Liver (tissue), 9 donors: ENCODE data around the gene IL36G. TPM values are rescaled to one million over a fixed set of nuclear protein-coding genes. Genes with fewer than 3 reads are reported as not detected.

Experiments
- DNase-seq: peaks from one replicate; pipeline ENCODE4 v3.0.0-alpha.2; 2017; ENCODE audit warnings: low spot score
- H3K27ac ChIP-seq, 2 donors: one replicate each; pipeline ENCODE4 v1.7.0; 2013; ENCODE audit warnings: inconsistent platforms in 2 of 2, low read length in 2 of 2, control low read depth in 1 of 2, low read depth in 1 of 2, mild to moderate bottlenecking in 1 of 2
- H3K27me3 ChIP-seq, 4 donors: one replicate each; pipeline versions ENCODE4 v1.6.1 to v1.7.0; 2013; ENCODE audit warnings: low read length in 3 of 4, inconsistent platforms in 1 of 4, mild to moderate bottlenecking in 1 of 4, moderate library complexity in 1 of 4; ENCODE audit not compliant: control insufficient read depth in 4 of 4, insufficient read depth in 4 of 4
- H3K36me3 ChIP-seq, 4 donors: one replicate each; pipeline versions ENCODE4 v1.6.1 to v1.7.0; 2013; ENCODE audit warnings: low read length in 3 of 4, mild to moderate bottlenecking in 3 of 4, low read depth in 1 of 4, moderate library complexity in 1 of 4; ENCODE audit not compliant: control insufficient read depth in 4 of 4, insufficient read depth in 3 of 4
- H3K4me1 ChIP-seq, 4 donors: one replicate each; pipeline versions ENCODE4 v1.6.1 to v1.7.0; 2013; ENCODE audit warnings: low read length in 3 of 4, mild to moderate bottlenecking in 3 of 4, moderate library complexity in 1 of 4; ENCODE audit not compliant: control insufficient read depth in 4 of 4, insufficient read depth in 4 of 4
- H3K4me3 ChIP-seq, 3 donors: one replicate each; pipeline versions ENCODE4 v1.6.1 to v1.7.0; 2013; ENCODE audit warnings: low read length in 3 of 3, control low read depth in 1 of 3, low read depth in 1 of 3, mild to moderate bottlenecking in 1 of 3
- H3K9ac ChIP-seq, 2 donors: one replicate each; pipeline ENCODE4 v1.7.0; 2013; ENCODE audit warnings: low read length in 2 of 2, mild to moderate bottlenecking in 2 of 2, moderate library complexity in 2 of 2, control low read depth in 1 of 2, low read depth in 1 of 2
- H3K9me3 ChIP-seq, 4 donors: one replicate each; pipeline versions ENCODE4 v1.6.1 to v1.7.0; 2013; ENCODE audit warnings: low read length in 3 of 4; ENCODE audit not compliant: control insufficient read depth in 4 of 4
- EGR1 ChIP-seq, 2 donors: IDR thresholded peaks; 2 replicates each; pipeline ENCODE4 v1.6.1; 2016 to 2018; ENCODE audit warnings: antibody characterized with exemption in 2 of 2, low read depth in 2 of 2
- FOXA1 ChIP-seq: IDR thresholded peaks from 2 replicates; pipeline ENCODE4 v1.6.1; 2016; ENCODE audit warnings: antibody characterized with exemption
- FOXA2 ChIP-seq: IDR thresholded peaks from 2 replicates; pipeline ENCODE4 v1.6.1; 2016; ENCODE audit warnings: antibody characterized with exemption
- GABPA ChIP-seq, 2 donors: IDR thresholded peaks in 1 of 2; conservative IDR thresholded peaks in 1 of 2; 2 replicates each; pipeline ENCODE4 v1.6.1; 2016; ENCODE audit warnings: antibody characterized with exemption in 2 of 2, mild to moderate bottlenecking in 1 of 2, moderate library complexity in 1 of 2
- HNF4A ChIP-seq, 2 donors: conservative IDR thresholded peaks; 2 replicates each; pipeline ENCODE4 v1.6.1; 2016; ENCODE audit warnings: antibody characterized with exemption in 2 of 2, mild to moderate bottlenecking in 2 of 2
- HNF4G ChIP-seq: IDR thresholded peaks from 2 replicates; pipeline ENCODE4 v1.6.1; 2016; ENCODE audit warnings: antibody characterized with exemption
- JUND ChIP-seq, 2 donors: IDR thresholded peaks; 2 replicates each; pipeline ENCODE4 v1.6.1; 2016; ENCODE audit warnings: antibody characterized with exemption in 2 of 2
- NR2F2 ChIP-seq: IDR thresholded peaks from 2 replicates; pipeline ENCODE4 v1.6.1; 2016; ENCODE audit warnings: antibody characterized with exemption
- RAD21 ChIP-seq, 2 donors: IDR thresholded peaks; 2 replicates each; pipeline ENCODE4 v1.6.1; 2016; ENCODE audit warnings: antibody characterized with exemption in 2 of 2, mild to moderate bottlenecking in 2 of 2
- RXRA ChIP-seq, 2 donors: IDR thresholded peaks; 2 replicates each; pipeline ENCODE4 v1.6.1; 2017 to 2018; ENCODE audit warnings: antibody characterized with exemption in 2 of 2, mild to moderate bottlenecking in 1 of 2
- TAF1 ChIP-seq: conservative IDR thresholded peaks from 2 replicates; pipeline ENCODE4 v1.6.1; 2016; ENCODE audit warnings: antibody characterized with exemption, mild to moderate bottlenecking
- YY1 ChIP-seq: IDR thresholded peaks from 2 replicates; pipeline ENCODE4 v1.6.1; 2016; ENCODE audit warnings: antibody characterized with exemption, mild to moderate bottlenecking
- WGBS: extraction: QIAGEN DNeasy Blood & Tissue Kit; methylation state at CpG from one replicate; pipeline ENCODE4 v1.1.7; 2013; 5-methylcytosine and 5-hydroxymethylcytosine counted together
- polyA plus RNA-seq, 2 donors: library from polyadenylated mRNA; stranded (reverse) in 1 of 2; unstranded in 1 of 2; fragments of 200-250 nt in 1 of 2; fragments of >200 nt in 1 of 2; fragmentation: Nextera tagmentation in 1 of 2; extraction: Ambion mirVana in 1 of 2; gene quantifications; one replicate each; pipeline versions ENCODE4 v1.2.1 to v1.2.3, GENCODE V29; 2013 to 2015
- total RNA-seq, 2 donors: library from RNA; depleted of rRNA; stranded (reverse); fragments of >200 nt; gene quantifications; one replicate each; pipeline ENCODE4 v1.2.3, GENCODE V29; 2014
- TF ChIP-seq, protein P1 (sequence below): IDR thresholded peaks from 2 replicates; pipeline ENCODE4 v1.6.1; 2016; ENCODE audit warnings: antibody characterized with exemption, mild to moderate bottlenecking
- TF ChIP-seq, protein P2 (sequence below): IDR thresholded peaks from 2 replicates; pipeline ENCODE4 v1.6.1; 2016; ENCODE audit warnings: antibody characterized with exemption
- TF ChIP-seq, protein P3 (sequence below): IDR thresholded peaks from 2 replicates; pipeline ENCODE4 v1.6.1; 2016; ENCODE audit warnings: antibody characterized with exemption
- TF ChIP-seq, protein P4 (sequence below): fragments of 150-350 bp; IDR thresholded peaks from 2 replicates; pipeline ENCODE4 v1.5.1; 2017; ENCODE audit warnings: improper control_type of control experiment, low read depth, low read length; ENCODE audit not compliant: missing input control
- TF ChIP-seq, protein P5 (sequence below): IDR thresholded peaks from 2 replicates; pipeline ENCODE4 v1.6.1; 2016; ENCODE audit warnings: antibody characterized with exemption
- donor health status: healthy.
- donor health status: healthy.
- donor health status: healthy.
- donor health status: healthy.
- donor health status: healthy.

The IL36G gene
- total and polyA plus RNA-seq, 4 donors = not detected

GRCh38 chr2:112994648-112995047, 16.8 kb downstream of the IL36G start:
- Histone ChIP-seq H3K9ac (no peak overlapping the region), H3K36me3 (no peaks in the 10 kb centered on the region), H3K27ac (no peak overlapping the region), H3K9me3 (peaks cover 0 to 6% (median 3%) of the 10 kb centered on the region in 4 donors), H3K4me1 (peaks cover 0 to 4% (median 2%) of the 10 kb centered on the region in 4 donors), H3K4me3 (no peak overlapping the region), H3K27me3 (no peaks in the 10 kb centered on the region)
- 94% methylated on average over 2 of the region's 2 CpGs for WGBS
- TF ChIP-seq FOXA1 = no peak
- no peak for TF ChIP-seq HNF4A (conservative IDR thresholded peaks at IDR 0.05)
- no peak for TF ChIP-seq FOXA2
- TF ChIP-seq JUND (IDR thresholded peaks at IDR 0.05) = no peak
- TF ChIP-seq NR2F2 = no peak
- no peak for TF ChIP-seq RXRA (IDR thresholded peaks at IDR 0.05)
- TF ChIP-seq, protein P1, sequence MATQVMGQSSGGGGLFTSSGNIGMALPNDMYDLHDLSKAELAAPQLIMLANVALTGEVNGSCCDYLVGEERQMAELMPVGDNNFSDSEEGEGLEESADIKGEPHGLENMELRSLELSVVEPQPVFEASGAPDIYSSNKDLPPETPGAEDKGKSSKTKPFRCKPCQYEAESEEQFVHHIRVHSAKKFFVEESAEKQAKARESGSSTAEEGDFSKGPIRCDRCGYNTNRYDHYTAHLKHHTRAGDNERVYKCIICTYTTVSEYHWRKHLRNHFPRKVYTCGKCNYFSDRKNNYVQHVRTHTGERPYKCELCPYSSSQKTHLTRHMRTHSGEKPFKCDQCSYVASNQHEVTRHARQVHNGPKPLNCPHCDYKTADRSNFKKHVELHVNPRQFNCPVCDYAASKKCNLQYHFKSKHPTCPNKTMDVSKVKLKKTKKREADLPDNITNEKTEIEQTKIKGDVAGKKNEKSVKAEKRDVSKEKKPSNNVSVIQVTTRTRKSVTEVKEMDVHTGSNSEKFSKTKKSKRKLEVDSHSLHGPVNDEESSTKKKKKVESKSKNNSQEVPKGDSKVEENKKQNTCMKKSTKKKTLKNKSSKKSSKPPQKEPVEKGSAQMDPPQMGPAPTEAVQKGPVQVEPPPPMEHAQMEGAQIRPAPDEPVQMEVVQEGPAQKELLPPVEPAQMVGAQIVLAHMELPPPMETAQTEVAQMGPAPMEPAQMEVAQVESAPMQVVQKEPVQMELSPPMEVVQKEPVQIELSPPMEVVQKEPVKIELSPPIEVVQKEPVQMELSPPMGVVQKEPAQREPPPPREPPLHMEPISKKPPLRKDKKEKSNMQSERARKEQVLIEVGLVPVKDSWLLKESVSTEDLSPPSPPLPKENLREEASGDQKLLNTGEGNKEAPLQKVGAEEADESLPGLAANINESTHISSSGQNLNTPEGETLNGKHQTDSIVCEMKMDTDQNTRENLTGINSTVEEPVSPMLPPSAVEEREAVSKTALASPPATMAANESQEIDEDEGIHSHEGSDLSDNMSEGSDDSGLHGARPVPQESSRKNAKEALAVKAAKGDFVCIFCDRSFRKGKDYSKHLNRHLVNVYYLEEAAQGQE = no peak
- TF ChIP-seq HNF4G = no peak
- TF ChIP-seq, protein P2, sequence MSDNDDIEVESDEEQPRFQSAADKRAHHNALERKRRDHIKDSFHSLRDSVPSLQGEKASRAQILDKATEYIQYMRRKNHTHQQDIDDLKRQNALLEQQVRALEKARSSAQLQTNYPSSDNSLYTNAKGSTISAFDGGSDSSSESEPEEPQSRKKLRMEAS = no peak
- TF ChIP-seq, protein P3, sequence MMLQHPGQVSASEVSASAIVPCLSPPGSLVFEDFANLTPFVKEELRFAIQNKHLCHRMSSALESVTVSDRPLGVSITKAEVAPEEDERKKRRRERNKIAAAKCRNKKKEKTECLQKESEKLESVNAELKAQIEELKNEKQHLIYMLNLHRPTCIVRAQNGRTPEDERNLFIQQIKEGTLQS = no peak
- no peak for TF ChIP-seq GABPA (IDR thresholded peaks at IDR 0.05 in 1 of 2, conservative IDR thresholded peaks at IDR 0.05 in 1 of 2)
- no peak for TF ChIP-seq TAF1
- no peak for DNase-seq

DNA sequence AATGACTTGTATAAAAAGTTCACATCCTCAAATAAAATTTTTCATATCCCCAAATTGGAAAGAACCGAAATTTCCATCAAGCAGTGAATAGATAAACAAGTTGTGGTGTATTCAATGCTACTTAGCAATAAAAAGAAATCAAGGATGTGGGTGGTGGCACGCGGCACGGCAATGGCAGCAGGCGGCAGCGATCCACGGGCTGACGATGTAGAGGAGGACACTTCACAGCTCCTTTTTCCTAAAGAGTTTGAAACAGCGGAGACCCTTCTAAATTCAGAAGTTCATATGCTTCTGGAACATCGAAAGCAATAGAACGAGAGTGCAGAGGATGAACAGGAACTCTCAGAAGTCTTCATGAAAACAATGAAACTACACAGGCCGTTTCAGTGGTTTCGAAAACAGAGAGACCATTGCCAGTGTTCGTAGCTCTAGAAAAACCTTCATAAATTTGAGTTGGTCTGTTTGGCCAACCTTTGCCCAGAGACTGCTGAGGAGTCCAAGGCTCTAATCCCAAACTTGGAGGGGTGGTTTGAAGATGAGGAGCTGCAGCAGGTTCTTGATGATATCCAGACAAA, 17.6 kb downstream of the IL36G start:
- Histone ChIP-seq H3K9me3 (peaks cover 3 to 11% (median 5%) of the 10 kb centered on the region in 4 donors), H3K27ac (no peak overlapping the region), H3K4me1 (peaks cover 0 to 4% (median 2%) of the 10 kb centered on the region in 4 donors), H3K4me3 (no peak overlapping the region), H3K9ac (no peak overlapping the region), H3K27me3 (no peaks in the 10 kb centered on the region), H3K36me3 (no peaks in the 10 kb centered on the region)
- TF ChIP-seq, protein P4, sequence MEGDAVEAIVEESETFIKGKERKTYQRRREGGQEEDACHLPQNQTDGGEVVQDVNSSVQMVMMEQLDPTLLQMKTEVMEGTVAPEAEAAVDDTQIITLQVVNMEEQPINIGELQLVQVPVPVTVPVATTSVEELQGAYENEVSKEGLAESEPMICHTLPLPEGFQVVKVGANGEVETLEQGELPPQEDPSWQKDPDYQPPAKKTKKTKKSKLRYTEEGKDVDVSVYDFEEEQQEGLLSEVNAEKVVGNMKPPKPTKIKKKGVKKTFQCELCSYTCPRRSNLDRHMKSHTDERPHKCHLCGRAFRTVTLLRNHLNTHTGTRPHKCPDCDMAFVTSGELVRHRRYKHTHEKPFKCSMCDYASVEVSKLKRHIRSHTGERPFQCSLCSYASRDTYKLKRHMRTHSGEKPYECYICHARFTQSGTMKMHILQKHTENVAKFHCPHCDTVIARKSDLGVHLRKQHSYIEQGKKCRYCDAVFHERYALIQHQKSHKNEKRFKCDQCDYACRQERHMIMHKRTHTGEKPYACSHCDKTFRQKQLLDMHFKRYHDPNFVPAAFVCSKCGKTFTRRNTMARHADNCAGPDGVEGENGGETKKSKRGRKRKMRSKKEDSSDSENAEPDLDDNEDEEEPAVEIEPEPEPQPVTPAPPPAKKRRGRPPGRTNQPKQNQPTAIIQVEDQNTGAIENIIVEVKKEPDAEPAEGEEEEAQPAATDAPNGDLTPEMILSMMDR = no peak
- TF ChIP-seq EGR1 (IDR thresholded peaks at IDR 0.05; ENCODE audit: low read depth in 2 of 2) = no peak
- TF ChIP-seq, protein P2 = no peak
- TF ChIP-seq, protein P3 = no peak
- no peak for TF ChIP-seq YY1
- no peak for TF ChIP-seq RXRA (IDR thresholded peaks at IDR 0.05)
- TF ChIP-seq HNF4G = no peak
- TF ChIP-seq, protein P1 = no peak
- TF ChIP-seq GABPA (IDR thresholded peaks at IDR 0.05 in 1 of 2, conservative IDR thresholded peaks at IDR 0.05 in 1 of 2) = no peak
- no peak for TF ChIP-seq JUND (IDR thresholded peaks at IDR 0.05)
- TF ChIP-seq, protein P5, sequence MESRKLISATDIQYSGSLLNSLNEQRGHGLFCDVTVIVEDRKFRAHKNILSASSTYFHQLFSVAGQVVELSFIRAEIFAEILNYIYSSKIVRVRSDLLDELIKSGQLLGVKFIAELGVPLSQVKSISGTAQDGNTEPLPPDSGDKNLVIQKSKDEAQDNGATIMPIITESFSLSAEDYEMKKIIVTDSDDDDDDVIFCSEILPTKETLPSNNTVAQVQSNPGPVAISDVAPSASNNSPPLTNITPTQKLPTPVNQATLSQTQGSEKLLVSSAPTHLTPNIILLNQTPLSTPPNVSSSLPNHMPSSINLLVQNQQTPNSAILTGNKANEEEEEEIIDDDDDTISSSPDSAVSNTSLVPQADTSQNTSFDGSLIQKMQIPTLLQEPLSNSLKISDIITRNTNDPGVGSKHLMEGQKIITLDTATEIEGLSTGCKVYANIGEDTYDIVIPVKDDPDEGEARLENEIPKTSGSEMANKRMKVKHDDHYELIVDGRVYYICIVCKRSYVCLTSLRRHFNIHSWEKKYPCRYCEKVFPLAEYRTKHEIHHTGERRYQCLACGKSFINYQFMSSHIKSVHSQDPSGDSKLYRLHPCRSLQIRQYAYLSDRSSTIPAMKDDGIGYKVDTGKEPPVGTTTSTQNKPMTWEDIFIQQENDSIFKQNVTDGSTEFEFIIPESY = no peak
- TF ChIP-seq RAD21 (IDR thresholded peaks at IDR 0.05) = no peak
- 89% methylated on average over 14 of the region's 14 CpGs for WGBS
- no peak for DNase-seq
